GM21447 (cell line): ENCODE data around the gene BTG1.
A peak's percentile ranks its signal among the peaks of the same experiment; 100 is the strongest.

Experiments used
- ATAC-seq: cut with Tn5 transposase; IDR thresholded peaks from one replicate; pipeline ENCODE4 v1.9.1; 2021; ENCODE audit not compliant: unreplicated experiment

Gene BTG1

GRCh38 chr12:92134638-92135274 lies 10.9 kb downstream of the BTG1 start:
- no peak for ATAC-seq

- ATAC-seq = peak; percentile 37
Measured at GRCh38 chr12:92133795-92134637, 11.6 kb downstream of the BTG1 start.

GRCh38 chr12:92133171-92133570 lies 12.5 kb downstream of the BTG1 start:
- no peak for ATAC-seq

GRCh38 chr12:92132288-92132687 lies 13.4 kb downstream of the BTG1 start:
- no peak for ATAC-seq

GRCh38 chr12:92130999-92131398 lies 14.6 kb downstream of the BTG1 start:
- no peak for ATAC-seq

GRCh38 chr12:92129609-92130008 lies 16.0 kb downstream of the BTG1 start:
- ATAC-seq = no peak

GRCh38 chr12:92128612-92129011 lies 17.0 kb downstream of the BTG1 start:
- ATAC-seq = no peak

DNA sequence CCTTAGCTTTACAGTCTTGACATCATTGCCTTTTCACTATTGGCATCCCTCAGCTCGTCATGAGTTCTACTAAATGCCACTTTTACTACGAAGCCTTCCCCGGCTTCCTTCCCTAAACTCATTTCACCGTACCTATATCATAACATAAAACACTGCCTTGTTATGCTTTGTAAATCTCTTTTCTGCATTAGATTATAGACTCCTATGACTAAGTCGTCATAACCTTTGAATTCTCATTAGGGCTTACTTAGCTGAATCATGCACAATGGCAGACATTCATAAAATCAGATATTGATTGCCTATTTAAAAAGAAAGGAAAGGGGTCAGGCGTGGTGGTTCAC lies 21.0 kb downstream of the BTG1 start:
- no peak for ATAC-seq

- no peak for ATAC-seq
Measured at GRCh38 chr12:92123780-92124688, 21.6 kb downstream of the BTG1 start.

GRCh38 chr12:92122941-92123779 lies 22.5 kb downstream of the BTG1 start:
- no peak for ATAC-seq

DNA sequence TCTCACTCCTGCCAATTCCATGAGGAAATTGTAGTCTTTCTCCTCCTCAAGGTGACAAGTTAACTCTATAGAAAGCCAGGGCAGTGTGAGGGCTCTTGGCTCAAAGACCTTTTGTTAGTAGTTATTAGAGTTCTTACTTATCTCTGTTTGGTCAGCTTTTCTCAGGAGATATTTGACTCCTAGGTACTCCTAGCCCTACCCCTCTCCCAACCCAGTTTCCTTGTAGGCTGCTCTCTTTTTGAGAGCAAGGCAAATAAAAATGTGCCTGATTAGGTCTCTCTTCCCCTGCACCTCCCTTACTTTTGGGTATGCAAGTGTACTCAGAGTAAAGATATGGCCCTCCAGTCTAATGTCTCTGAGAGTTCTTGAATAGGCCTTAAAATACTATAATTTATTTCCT lies 23.8 kb downstream of the BTG1 start:
- no peak for ATAC-seq

DNA sequence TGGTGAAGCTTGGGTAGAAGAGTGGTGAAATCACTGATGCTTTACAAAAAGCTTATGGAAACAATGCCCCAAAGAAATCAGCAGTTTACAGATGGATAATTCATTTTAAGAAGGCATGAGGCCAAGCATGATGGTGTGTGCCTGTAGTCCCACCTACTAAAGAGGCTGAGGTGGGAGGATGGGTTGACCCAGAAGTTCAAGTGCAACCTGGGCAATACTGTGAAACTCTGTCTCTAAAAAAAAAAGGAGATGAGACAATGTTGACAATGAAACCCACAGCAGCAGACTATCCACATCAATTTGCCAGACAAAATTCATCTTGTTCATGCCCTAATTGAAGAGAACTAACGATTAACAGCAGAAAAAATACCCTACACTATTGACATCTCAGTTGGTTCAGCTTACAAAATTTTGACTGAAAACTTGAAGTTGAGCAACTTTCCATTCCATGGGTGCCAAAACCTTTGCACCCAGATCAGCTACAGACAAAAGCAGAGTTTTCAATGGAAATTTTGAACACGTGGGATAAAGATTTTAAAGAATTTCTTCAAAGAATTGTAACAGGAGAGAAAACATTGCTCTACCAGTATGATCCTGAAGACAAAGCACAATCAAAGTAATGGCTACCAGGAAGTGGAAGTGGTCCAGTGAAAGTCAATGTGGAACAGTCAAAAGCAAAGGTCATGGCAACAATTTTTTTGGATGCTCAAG lies 26.7 kb downstream of the BTG1 start:
- no peak for ATAC-seq

GRCh38 chr12:92114834-92115233 lies 30.8 kb downstream of the BTG1 start:
- no peak for ATAC-seq

DNA sequence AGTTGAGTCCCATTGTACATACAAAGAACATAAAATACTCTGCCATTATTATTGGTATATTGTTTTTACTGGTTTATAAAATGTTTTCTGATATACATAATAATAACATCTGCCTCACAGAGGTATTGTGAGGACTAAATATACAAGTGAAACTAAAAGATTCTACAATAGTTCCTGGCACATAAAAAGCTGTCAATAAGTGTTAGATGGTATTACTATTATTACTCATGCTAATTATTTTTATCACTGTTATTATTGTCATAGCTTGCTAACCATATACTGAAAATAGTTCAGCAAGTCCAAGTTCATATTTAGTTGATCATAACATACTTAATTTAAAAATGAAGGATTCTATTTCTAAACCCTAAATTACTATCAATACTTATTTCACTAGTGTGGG lies 34.4 kb downstream of the BTG1 start:
- no peak for ATAC-seq

GRCh38 chr12:92110083-92110640 lies 35.5 kb downstream of the BTG1 start:
- ATAC-seq = no peak

- ATAC-seq = no peak
Measured at GRCh38 chr12:92109613-92110012, 36.0 kb downstream of the BTG1 start.

DNA sequence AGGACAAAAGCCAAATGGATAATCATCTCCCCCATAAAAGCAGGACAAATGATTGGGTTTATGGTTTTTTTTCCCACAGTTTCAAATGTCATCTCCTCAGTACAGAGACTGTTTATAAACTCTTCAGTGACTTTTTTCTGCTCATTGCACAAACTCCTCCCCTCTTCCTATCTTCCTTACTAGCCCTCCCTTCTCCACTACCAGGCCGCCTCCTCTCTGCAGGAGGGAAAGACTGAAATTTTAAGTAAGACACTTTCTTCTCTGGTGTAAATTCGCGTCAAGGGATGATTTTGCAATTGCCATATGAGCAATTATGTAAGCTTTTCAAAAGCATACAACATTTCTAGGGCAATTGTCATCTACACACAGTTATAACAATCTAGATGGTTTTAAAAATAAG lies 37.0 kb downstream of the BTG1 start:
- no peak for ATAC-seq

DNA sequence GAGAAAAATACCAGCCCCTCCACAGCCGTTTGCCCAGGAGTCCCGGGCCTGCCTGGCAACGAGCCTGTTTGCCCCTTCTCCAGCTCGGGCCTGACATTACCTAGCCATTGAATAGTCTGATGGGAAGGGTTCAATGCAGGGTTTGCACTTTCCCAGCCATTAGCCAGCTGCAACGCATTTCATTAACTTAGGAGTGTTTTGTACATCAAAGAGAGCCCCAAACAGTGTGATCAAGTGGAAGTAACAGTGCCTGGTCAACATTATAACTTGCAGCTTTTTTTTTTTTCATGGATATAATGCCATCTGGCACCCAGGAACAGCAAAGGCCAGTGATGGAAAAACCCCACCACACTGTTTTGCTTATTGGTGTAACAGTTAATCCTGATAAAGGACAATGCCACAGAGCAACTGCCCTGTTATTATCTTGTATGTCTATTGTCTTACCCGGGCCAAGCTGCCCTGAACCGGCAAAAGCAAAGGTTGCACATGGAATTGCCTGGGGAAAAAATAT lies 38.0 kb downstream of the BTG1 start:
- ATAC-seq = no peak

GRCh38 chr12:92107094-92107493 lies 38.6 kb downstream of the BTG1 start:
- no peak for ATAC-seq

DNA sequence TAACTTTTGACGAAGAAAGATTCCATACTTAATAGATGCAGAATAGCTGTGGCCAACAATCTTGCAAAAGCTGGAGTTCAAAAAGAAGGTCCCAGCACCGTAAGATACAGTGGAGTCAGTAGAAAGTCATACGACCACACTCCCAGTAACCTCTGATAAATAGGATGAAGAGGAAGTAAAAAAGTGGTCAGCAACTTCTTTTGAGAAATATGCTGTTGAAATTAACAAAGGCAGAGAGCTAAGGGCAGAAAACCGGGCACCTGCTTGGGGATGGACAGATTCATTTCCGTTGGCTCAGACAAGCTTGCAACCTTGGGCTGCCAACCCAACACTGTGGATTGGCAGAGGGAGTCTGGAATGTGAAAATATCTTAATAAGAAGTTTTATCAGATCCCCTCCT lies 40.0 kb downstream of the BTG1 start:
- ATAC-seq = no peak
